K562 (cell line): ENCODE measurements around the gene ORAI1. TPM values are rescaled to one million over a fixed set of nuclear protein-coding genes. Genes with fewer than 3 reads are reported as not detected.

Experiments
- BHLHE40 ChIP-seq: IDR thresholded peaks from 2 replicates; pipeline ENCODE4 v1.6.1; 2011; ENCODE audit warnings: low read length, improper control_type of control experiment
- COPS2 ChIP-seq: fragments of 450-650 bp; conservative IDR thresholded peaks from 2 replicates; pipeline ENCODE4 v1.6.1; 2016; ENCODE audit warnings: mild to moderate bottlenecking, moderate library complexity
- EGR1 ChIP-seq: fragments of 450-650 bp; conservative IDR thresholded peaks from 2 replicates; pipeline ENCODE4 v1.6.1; 2017; ENCODE audit warnings: mild to moderate bottlenecking
- HDAC8 ChIP-seq: fragments of 450-650 bp; IDR thresholded peaks from 2 replicates; pipeline ENCODE4 v1.6.1; 2016; ENCODE audit warnings: mild to moderate bottlenecking, missing genetic modification characterization, moderate library complexity, missing compliant biosample characterization
- HMBOX1 ChIP-seq: sonication (generic); IDR thresholded peaks from 2 replicates; pipeline ENCODE4 v1.6.1; 2016
- KAT2B ChIP-seq: IDR thresholded peaks from one replicate; pipeline ENCODE4 v1.6.1; 2012; ENCODE audit warnings: low read depth, mild to moderate bottlenecking, control low read depth, inconsistent platforms, low read length, moderate library complexity
- KLF1 ChIP-seq: fragments of 450-650 bp; IDR thresholded peaks from 2 replicates; pipeline ENCODE4 v1.6.1; 2016; ENCODE audit warnings: missing genetic modification characterization, missing compliant biosample characterization
- MCM5 ChIP-seq: fragments of 450-650 bp; IDR thresholded peaks from 2 replicates; pipeline ENCODE4 v1.6.1; 2016; ENCODE audit warnings: low read depth
- MEIS2 ChIP-seq: fragments of 450-650 bp; IDR thresholded peaks from 2 replicates; pipeline ENCODE4 v1.6.1; 2014; ENCODE audit warnings: mild to moderate bottlenecking; ENCODE audit not compliant: partially characterized antibody
- NFRKB ChIP-seq: fragments of 450-650 bp; IDR thresholded peaks from 2 replicates; pipeline ENCODE4 v1.6.1; 2016; ENCODE audit warnings: low read depth
- NR4A1 ChIP-seq, 2 experiments: fragments of 250-450 bp in 1 of 2; fragments of 450-650 bp in 1 of 2; sonication (Bioruptor Pico) in 1 of 2; IDR thresholded peaks; 2 replicates each; pipeline versions ENCODE4 v1.4.0 to v1.6.1; 2016 to 2020; ENCODE audit warnings: mild to moderate bottlenecking in 2 of 2, missing compliant biosample characterization in 1 of 2, missing genetic modification characterization in 1 of 2, moderate library complexity in 1 of 2
- RBM17 ChIP-seq: fragments of 200-400 bp; formaldehyde crosslinking; IDR thresholded peaks from 2 replicates; pipeline ENCODE4 v1.6.1; 2017; ENCODE audit warnings: low read depth, mild to moderate bottlenecking, low read length, borderline replicate concordance
- RFX1 ChIP-seq: fragments of 450-650 bp; IDR thresholded peaks from 2 replicates; pipeline ENCODE4 v1.6.1; 2016; ENCODE audit warnings: mild to moderate bottlenecking, moderate library complexity
- TAF15 ChIP-seq: fragments of 200-400 bp; formaldehyde crosslinking; IDR thresholded peaks from 2 replicates; pipeline ENCODE4 v1.6.1; 2017; ENCODE audit warnings: mild to moderate bottlenecking, low read depth, low read length, moderate library complexity
- TAF7 ChIP-seq: fragments of 450-650 bp; IDR thresholded peaks from 2 replicates; pipeline ENCODE4 v1.6.1; 2016; ENCODE audit warnings: missing genetic modification characterization, missing compliant biosample characterization
- U2AF2 ChIP-seq: fragments of 200-400 bp; formaldehyde crosslinking; optimal IDR thresholded peaks from 2 replicates; pipeline ENCODE3; 2017; ENCODE audit warnings: low read depth, mild to moderate bottlenecking, low read length
- ZNF3 ChIP-seq: fragments of 250-450 bp; sonication (Bioruptor Pico); IDR thresholded peaks from 2 replicates; pipeline ENCODE4 v1.5.0; 2021; ENCODE audit warnings: mild to moderate bottlenecking, moderate library complexity
- ZNF518B ChIP-seq: fragments of 250-450 bp; sonication (Bioruptor Pico); IDR thresholded peaks from 2 replicates; pipeline ENCODE4 v1.5.0; 2021; ENCODE audit warnings: mild to moderate bottlenecking, moderate library complexity
- ZNF778 ChIP-seq: fragments of 450-650 bp; formaldehyde crosslinking; IDR thresholded peaks from 2 replicates; pipeline ENCODE4 v1.4.0; 2020; ENCODE audit warnings: mild to moderate bottlenecking, moderate library complexity
- polyA plus RNA-seq, 8 experiments: library from polyadenylated mRNA; depleted of rRNA in 4 of 8; stranded (reverse) in 5 of 8; unstranded in 3 of 8; fragments of >200 nt; fragmentation: Nextera tagmentation in 2 of 8; fragmentation: Illumina TruSeq in 1 of 8; extraction: Ambion mirVana in 2 of 8; extraction: Trizol in 1 of 8; gene quantifications; 2 replicates each; pipeline versions ENCODE4 v1.2.1 to v1.2.3, GENCODE V29; 2011 to 2014; ENCODE audit warnings: inconsistent platforms in 1 of 8, missing spikeins in 1 of 8
- total RNA-seq, 7 experiments: library from RNA; depleted of rRNA in 6 of 7; stranded (reverse); fragments of >200 nt in 6 of 7; fragmentation: Illumina TruSeq in 2 of 7; extraction: Trizol in 2 of 7; gene quantifications; 2 replicates each; pipeline versions ENCODE4 v1.2.1 to v1.2.3, GENCODE V29; 2011 to 2021; ENCODE audit warnings: low replicate concordance in 1 of 7
- TF ChIP-seq, protein P1 (sequence below): fragments of 250-450 bp; sonication (Bioruptor Pico); IDR thresholded peaks from 2 replicates; pipeline ENCODE4 v1.4.0; 2020; ENCODE audit warnings: mild to moderate bottlenecking, moderate library complexity, borderline replicate concordance
- TF ChIP-seq, protein P2 (sequence below): sonication (generic); formaldehyde crosslinking; IDR thresholded peaks from 2 replicates; pipeline ENCODE4 v1.8.1; 2022; ENCODE audit warnings: missing genetic modification reagents

Gene ORAI1
- total and polyA plus RNA-seq, 9 of the 15 experiments (the other 6 are each of a cell fraction or from before 2014, with no cell fraction given), result 2.6 to 23.8 (median 9.3) TPM

- TF ChIP-seq ZNF518B (CRISPR knock-in tag), result no peak
- no peak for TF ChIP-seq COPS2
- no peak for TF ChIP-seq ZNF3 (CRISPR knock-in tag)
- TF ChIP-seq, protein P1, sequence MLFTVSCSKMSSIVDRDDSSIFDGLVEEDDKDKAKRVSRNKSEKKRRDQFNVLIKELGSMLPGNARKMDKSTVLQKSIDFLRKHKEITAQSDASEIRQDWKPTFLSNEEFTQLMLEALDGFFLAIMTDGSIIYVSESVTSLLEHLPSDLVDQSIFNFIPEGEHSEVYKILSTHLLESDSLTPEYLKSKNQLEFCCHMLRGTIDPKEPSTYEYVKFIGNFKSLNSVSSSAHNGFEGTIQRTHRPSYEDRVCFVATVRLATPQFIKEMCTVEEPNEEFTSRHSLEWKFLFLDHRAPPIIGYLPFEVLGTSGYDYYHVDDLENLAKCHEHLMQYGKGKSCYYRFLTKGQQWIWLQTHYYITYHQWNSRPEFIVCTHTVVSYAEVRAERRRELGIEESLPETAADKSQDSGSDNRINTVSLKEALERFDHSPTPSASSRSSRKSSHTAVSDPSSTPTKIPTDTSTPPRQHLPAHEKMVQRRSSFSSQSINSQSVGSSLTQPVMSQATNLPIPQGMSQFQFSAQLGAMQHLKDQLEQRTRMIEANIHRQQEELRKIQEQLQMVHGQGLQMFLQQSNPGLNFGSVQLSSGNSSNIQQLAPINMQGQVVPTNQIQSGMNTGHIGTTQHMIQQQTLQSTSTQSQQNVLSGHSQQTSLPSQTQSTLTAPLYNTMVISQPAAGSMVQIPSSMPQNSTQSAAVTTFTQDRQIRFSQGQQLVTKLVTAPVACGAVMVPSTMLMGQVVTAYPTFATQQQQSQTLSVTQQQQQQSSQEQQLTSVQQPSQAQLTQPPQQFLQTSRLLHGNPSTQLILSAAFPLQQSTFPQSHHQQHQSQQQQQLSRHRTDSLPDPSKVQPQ (CRISPR knock-in tag), result no peak
- TF ChIP-seq RFX1, result no peak
- no peak for TF ChIP-seq TAF7
- no peak for TF ChIP-seq KAT2B
- no peak for TF ChIP-seq TAF15
- TF ChIP-seq MEIS2, result peak; percentile 69
- 0 out of 2 replicates have a peak, but pooled peaks have one; percentile 28 for TF ChIP-seq BHLHE40
- TF ChIP-seq HDAC8, result no peak
- TF ChIP-seq RBM17, result no peak
- peak; percentile 97 for TF ChIP-seq HMBOX1
- TF ChIP-seq NFRKB, result no peak
- TF ChIP-seq ZNF778, result no peak
- TF ChIP-seq, protein P2, sequence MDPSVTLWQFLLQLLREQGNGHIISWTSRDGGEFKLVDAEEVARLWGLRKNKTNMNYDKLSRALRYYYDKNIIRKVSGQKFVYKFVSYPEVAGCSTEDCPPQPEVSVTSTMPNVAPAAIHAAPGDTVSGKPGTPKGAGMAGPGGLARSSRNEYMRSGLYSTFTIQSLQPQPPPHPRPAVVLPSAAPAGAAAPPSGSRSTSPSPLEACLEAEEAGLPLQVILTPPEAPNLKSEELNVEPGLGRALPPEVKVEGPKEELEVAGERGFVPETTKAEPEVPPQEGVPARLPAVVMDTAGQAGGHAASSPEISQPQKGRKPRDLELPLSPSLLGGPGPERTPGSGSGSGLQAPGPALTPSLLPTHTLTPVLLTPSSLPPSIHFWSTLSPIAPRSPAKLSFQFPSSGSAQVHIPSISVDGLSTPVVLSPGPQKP (CRISPR knock-in tag), result no peak
- TF ChIP-seq MCM5, result no peak
- no peak for TF ChIP-seq NR4A1 (CRISPR knock-in tag; IDR thresholded peaks at IDR 0.05)
- no peak for TF ChIP-seq NR4A1 (tag; IDR thresholded peaks at IDR 0.05)
- TF ChIP-seq EGR1, result no peak
- no peak for TF ChIP-seq U2AF2
- TF ChIP-seq KLF1 (tag), result no peak
Measured at GRCh38 chr12:121649819-121650353, 23.6 kb downstream of the ORAI1 start (continued).
